NCI-H2107 (cell line): Measurements from ENCODE around the gene PAQR8.
"Not testable (repeated sequence)": the region's sequence is repeated elsewhere in the genome, so short reads cannot be mapped to it uniquely, and the experiment has no call there.

Experiments used
- DNase-seq: peaks from one replicate; lab custom pipeline; 2025; lab: John Stamatoyannopoulos, UW

PAQR8 gene

DNA sequence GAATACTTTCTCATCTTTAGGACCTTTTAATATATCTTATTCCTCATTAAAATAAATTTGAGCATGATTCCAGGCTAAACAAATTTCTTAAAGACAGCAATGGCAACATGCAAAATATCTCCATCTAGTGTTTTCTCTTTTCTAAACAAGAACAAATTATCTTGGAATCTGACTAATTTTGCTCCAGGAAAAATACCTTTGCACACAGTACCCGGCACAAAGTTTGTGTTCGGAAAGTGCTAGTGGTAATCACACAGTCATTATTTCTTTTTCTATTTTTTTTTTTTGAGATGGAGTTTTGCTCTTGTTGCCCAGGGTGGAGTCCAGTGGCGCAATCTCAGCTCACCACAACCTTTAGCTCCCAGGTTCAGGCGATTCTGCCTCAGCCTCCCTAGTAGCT, 50.0 kb downstream of the PAQR8 start:
- no peak for DNase-seq

DNA sequence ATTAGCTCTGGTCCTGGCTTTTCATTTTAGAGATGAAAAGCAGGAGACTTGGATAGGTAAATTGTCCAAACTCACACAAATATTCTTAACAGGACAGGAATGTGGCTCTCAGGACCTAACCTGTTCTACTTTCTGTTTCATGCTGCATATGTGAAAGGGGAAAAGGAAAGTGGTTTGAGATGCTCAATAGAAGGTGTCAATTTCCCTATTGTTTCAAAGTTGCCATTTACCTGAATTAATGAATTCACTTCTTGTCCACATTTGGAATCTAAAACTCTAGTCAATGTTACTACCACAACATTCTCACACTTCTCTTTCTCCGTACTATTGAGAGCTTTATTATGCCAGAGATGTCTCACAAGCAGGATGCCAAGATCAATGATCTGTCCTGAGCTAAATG, 53.4 kb downstream of the PAQR8 start:
- DNase-seq: no peak

DNA sequence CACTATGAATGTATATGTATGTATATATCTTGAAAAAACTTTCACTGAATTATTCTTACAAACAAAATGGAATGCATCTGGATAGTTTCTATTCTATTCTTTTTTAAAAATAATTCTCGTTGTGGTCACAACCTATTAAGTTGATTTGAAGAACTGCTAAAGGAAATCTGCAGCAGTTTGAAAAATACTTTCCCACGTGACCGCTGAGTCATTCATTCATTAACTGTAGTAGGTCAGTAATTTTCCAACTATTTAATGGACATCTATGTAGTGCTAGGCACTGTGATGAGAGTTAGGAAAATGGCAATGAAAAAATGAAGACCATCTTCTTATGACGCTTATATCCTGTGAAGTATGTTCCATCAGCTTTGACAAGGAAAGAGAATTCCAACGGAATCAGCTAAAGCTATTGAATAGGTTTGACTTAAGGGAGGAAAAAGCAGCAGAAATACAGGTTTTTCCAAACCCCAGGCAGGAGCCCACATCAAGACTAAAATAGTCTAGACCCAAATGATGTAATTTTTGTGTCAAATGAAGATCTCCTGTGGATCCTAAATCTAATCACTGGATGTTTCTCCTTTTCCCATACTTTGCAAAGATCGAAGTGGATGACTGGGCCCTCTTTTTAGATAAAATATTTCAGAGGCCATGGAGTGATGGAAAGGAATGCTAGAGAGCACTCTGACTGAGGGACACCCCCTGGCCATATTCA, 54.1 kb downstream of the PAQR8 start:
- DNase-seq: no peak

DNA sequence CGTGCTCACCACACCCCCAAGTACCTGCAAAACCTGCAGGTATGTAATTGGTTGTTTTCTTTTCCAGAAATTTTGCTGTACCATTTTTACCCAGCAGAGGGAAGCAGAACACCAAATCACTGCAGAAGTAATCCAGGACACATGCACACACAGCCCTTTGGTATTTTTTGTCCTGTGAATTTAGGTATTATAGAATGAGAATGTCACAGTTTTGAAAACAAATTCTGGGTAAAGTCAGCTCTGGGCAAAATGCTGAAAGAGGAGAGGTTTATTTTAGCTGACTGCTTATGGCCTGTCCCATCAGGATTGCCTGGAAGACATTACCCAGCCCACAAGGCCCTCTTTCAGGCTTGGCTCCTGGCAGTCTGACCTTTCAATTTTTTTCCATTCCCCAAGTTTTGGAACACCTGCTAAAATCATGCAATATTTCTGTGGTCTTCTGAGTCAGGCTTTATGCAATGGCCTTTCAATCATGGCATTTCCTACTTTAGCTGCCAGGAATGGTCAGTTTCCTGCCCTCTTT, 54.7 kb downstream of the PAQR8 start:
- no peak for DNase-seq

DNA sequence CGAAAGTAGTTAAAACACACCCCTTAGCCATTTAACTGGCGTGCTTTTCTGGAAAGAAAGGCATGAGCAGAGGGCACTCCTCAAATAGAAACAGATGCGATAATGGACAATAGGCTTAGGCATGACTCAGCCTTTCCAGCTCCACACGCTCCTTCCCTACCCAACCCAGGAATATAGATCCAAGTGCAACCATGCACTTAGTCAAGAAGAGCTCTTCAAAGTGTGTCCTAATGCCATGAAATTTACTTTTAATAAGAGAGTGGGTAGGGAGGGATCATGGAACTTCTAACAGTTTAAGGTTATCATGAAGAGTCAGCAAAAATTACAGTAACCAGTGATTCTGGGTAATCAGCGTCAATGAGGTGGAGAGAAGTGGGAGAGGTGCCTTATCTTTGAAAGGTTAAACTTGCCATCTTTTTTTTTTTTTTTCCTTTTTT, 55.7 kb downstream of the PAQR8 start:
- DNase-seq: no peak

DNA sequence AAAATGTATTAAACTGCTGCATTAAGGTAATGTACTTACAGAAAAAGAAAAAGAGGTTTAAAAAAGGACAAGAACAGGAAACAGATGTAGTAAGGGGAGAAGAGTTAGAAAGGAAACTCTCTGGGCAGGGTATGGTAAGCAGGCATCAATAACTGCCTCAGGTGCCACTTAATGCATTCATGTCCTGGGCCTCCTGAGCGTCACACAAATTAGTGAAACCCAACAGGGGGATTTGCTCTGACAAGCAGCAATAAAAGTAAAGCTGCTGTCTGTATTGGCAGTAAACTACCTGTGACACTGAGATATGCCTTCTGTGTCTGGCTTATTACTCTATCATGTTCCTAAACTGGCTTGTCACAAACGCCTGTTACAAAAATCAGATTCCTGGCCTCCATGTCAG, 56.7 kb downstream of the PAQR8 start:
- no peak for DNase-seq

DNA sequence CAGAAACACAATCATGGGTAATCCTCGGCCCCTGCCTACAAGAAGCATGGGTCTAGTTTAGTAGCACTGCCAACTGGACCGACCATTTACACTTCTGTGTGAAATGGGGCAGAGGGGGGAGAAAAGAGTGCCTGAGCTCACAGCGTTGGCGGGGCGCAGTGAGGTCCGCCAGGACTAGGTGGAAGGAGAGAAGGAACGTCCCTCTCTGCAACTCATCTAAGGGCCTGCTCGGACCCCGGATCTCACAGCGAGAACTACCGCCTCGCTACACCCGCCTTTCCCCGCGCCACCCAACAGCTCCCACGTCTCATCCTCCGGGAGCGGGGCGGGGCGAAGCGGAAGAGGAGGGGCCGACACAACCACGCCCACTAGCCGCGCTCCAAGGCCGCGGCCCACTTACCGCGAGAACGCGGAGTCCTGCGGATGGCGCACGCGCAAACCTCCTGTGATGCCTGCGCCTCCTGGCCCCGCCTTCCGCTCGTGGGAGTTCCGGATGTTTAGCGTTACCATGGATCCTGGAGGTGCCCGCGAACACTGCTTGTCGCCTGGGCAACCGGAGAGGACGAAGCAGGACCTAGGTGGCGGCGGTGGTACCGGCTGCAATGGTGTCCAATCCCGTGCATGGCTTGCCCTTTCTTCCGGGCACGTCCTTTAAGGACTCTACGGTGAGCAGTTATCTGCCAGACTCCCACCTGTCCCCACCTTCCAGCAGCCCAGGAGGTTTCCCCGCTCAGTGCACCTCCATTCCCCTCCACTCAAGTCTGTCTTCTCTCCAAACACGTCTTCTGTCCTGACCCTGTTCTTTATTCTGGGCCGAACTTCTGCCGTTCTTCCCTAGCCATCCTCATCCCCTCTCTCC, 58.1 kb downstream of the PAQR8 start, which contains the start of gene EFHC1:
Gene EFHC1, plus strand, starts transcription at position 534 of the 859 bp plus-strand sequence. Its CDS starts 69 bp downstream, at position 603.
- peak; percentile 88 for DNase-seq

DNA sequence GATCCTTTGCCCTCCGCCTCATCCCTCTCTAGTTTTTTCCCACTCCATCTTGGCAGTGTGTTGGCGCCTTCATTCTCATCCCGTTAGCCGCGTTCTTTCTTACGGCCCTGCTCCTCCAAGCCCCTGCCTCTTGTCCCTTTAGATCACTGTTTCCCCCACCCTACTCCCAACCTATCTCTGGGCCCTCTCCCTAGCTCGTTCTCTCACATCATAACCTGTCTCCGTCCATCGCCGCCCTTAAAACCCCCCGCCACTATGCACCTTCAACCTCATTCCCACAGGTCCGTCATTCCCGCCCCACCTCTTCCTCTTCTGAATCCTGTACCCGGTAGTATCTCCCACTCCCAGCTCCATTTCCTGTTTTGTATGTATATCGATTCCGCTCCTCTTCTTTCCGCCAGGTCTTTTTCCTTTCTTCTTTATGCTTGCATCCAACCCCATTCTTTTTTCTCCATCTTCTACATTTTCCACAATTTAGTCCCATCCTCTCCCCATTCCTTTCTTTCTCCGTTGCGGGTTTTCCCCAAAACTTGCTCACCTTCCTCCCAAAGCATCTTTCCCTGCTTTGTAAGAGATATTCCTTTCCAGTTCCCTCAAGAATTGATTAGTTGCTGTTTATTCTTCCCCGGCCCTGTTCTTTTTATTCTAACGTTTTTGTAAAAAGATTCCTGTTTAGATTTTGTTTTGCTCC, 58.9 kb downstream of the PAQR8 start:
- DNase-seq: no peak

DNA sequence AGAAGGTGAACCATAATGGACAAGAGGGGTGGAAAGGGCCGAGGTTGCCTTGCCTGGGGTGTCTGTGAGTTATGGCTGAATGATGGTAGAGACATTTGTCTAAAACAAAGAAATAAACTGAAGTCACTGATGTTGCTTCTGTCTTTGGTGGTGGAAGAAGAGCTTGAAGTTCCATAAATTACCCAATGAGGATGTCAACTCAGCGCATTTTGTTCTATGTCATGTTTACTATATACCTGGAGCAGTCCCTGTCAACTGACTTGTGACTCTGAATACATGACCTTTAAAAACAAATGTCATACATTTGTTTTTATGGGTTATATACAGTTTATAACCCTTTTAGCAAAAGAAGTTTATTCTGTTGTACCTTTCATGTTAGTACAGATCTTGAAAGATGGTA, 60.2 kb downstream of the PAQR8 start:
- DNase-seq: no peak

DNA sequence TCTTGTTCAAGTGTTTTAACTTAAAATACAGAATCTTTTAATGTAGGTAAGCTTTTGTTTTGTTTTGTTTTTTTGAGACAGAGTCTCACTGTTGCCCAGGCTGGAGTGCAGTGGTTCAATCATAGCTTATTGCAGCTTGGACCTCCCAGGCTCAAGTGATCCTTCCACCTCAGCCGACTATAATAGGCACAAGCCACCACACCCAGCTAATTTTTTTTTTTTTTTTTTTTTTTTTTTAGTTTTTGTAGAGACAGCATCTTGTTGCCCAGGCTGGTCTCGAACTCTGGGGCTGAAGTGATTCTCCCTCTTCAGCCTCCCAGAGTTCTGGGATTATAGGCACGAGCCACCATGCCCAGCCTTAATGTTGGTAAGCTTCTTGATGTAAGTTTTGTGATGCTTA, 61.5 kb downstream of the PAQR8 start:
- no peak for DNase-seq

DNA sequence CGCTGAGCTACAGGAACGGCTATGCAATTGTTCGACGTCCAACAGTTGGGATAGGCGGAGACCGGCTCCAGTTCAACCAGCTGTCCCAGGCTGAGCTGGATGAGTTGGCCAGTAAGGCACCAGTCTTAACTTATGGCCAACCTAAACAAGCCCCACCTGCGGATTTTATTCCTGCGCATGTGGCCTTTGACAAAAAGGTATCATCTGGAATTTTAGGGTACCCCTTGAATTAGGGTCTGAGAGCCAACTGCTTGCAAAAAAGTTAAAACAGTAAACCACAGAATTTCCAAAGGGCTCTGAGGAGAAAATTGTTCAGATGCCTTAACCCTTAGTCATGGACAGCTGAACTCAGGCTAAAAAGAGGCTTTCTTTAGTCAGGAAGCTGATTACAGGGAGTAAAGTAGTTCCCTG, 62.0 kb downstream of the PAQR8 start:
- no peak for DNase-seq

DNA sequence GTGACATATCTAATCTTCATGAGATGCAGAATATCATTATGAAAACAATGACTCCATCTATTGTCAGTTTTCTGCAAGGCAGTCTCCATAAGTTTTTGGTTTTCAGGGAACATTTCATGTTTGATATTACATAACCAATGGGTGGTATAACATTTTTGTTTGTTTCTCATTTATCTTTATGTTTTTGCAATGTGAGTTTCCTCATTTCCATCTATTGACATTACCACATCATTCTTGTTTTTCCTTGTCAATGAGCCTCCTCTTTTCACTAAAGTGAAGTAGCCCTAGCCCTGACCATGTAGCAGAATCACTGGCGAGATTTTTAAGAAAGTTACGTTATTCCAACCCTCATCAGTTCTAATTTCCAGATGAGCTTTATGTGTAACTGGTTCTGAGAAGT, 62.6 kb downstream of the PAQR8 start:
- no peak for DNase-seq

DNA sequence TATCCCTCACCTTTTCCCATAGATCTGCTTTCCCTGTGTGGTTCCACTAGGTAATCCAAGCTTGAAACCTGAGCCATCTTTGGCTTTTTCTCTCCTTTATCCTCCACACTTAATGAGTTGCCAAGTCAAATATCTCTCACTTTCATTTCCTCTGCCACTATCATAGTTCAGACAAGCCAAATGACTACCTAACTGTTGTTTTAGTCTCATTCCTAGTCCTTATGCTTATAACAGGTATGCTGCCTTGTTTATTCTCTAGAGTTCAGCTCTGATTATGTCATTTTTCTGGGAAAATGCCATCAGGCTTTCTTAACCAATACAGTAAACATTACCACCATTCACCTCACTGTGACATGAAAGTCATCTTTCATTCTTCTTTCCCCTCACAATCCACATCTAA, 64.7 kb downstream of the PAQR8 start:
- no peak for DNase-seq

DNA sequence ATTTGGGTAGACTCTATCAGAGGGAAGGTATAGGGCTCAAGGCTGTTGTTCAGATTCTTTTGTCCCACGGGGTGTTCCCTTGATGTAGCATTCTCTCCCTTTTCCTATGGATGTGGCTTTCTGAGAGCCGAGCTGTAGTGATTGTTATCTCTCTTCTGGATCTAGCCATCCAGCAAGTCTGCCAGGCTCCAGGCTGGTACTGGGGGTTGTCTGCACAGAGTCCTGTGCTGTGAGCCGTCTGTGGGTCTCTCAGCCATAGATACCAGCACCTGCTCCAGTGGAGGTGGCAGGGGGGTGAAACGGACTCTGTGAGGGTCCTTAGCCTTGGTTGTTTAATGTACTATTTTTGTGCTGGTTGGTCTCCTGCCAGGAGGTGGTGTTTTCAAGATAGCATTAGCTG, 71.3 kb downstream of the PAQR8 start:
- not testable (repeated sequence) for DNase-seq

DNA sequence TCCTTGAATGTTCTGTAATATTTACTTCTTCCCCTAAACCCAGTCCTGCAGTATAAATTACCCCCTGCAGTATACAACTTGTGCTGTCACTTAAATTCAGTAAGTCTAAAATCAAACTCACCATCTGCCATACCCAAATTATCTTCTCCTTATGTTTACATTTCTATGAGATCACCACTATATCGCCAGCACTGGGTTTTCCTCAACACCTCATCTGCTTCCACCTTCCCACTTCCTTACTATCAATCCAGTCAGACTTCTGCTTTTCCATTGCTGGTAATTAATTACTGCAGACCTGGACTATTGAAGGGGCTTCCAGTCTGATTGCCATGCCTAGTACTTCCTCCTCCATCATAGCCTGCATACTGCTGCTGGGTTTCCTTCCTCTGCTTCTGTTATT, 73.4 kb downstream of the PAQR8 start:
- DNase-seq: no peak

DNA sequence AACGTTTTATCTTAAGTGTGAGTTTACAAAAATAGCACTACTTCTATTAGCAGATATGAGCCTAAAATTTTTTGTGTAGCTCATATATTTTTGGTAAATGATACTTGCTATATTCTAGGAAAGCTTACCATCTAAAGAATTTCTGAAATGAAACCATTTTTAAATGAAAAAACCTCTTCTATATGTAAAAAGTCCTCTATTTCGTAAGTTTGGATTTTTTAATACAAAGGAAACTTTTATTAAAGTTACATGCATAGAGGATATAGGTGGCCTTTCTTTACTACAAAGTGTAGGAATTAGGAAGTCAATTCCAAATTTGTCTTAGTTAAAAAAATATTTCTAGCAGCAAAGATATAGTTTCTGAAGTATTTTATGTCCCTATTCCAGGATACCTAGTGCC, 77.0 kb downstream of the PAQR8 start:
- no peak for DNase-seq

DNA sequence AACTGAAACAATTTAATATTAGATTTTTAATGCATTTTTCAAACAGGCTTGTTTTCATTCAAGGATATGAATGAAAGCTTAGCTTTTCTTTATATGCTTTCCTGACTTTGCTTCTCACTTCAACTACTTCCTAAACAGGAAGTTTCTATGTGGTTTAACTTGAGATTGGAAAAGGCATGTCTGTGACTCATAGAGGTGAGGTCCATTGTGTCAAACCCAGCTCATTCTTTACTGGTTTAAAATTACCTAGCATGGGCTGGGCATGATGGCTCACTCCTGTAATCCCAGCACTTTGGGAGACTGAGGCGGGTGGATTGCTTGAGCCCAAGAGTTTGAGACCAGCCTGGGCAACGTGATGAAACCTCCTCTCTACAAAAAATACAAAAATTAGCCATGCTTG, 92.6 kb downstream of the PAQR8 start:
- no peak for DNase-seq

DNA sequence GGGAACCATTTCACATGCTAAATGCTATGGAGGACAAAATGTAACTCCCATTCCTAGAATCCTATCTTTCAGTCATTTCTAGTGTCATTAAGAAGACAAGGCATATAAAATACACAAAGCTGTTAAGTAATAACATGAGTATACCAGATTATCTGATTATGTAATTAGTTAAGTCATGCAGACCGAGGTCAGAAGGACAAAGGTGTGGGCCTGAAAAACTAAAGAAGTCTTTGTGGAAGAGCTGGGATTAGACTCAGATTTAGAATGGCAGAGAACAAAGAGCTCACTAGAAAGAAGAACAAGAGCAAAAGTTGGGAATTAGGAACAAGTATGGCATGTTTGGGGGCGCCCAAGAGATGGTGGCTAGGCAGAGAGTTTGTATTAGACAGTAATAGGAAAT, 95.1 kb downstream of the PAQR8 start:
- DNase-seq: no peak
